ENCODE data around the gene WNT7B.

DNA sequence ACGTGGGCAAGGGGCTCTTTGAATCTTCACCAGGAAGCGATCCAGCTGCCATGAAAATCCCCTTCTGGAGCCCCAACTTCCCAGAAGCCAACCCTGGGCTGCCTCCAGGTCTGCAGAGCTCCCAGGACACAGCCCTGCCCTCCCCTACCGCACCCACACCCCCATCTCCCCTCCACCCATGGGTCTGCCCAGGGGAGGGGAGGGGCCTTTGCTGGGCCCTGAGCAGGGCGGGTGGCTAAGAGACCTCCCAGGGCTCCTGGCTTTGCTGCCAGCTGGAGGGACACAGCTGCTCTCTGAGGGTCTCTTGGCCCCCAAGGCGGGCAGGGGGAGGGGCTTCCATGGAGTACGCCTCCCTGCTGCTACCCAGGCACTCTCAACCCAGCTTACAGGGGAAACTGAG lies 64.1 kb downstream of the WNT7B start:
- TF ChIP-seq E2F1 (CRISPR knock-in tag; IDR thresholded peaks at IDR 0.05) (no peak), JUN (CRISPR knock-in tag; IDR thresholded peaks at IDR 0.05) (no peak), MAX (CRISPR knock-in tag; IDR thresholded peaks at IDR 0.05) (no peak), CTCF (IDR thresholded peaks at IDR 0.05) (no peak)
